NCI-H146 (cell line): ENCODE measurements around the gene NRXN3.
A peak's percentile ranks its signal among the peaks of the same experiment; 100 is the strongest.
"Not testable (repeated sequence)": the region's sequence is repeated elsewhere in the genome, so short reads cannot be mapped to it uniquely, and the experiment has no call there.

Source experiments
- DNase-seq: peaks from one replicate; lab custom pipeline; 2025; lab: John Stamatoyannopoulos, UW

The NRXN3 gene

GRCh38 chr14:79074510-79074909 is 904.3 kb downstream of the NRXN3 start:
- DNase-seq, result no peak

GRCh38 chr14:79076428-79076827 is 906.3 kb downstream of the NRXN3 start:
- DNase-seq, result no peak

- DNase-seq, result peak; percentile 90
Observed at GRCh38 chr14:79077096-79077495, 906.9 kb downstream of the NRXN3 start.

- no peak for DNase-seq
Observed at GRCh38 chr14:79080040-79080439, 909.9 kb downstream of the NRXN3 start.

- no peak for DNase-seq
Observed at GRCh38 chr14:79082883-79083282, 912.7 kb downstream of the NRXN3 start.

- DNase-seq, result no peak
Observed at GRCh38 chr14:79083356-79083755, 913.2 kb downstream of the NRXN3 start.

- no peak for DNase-seq
Observed at GRCh38 chr14:79084861-79085260, 914.7 kb downstream of the NRXN3 start.

GRCh38 chr14:79089576-79089975 is 919.4 kb downstream of the NRXN3 start:
- no peak for DNase-seq

- no peak for DNase-seq
Observed at GRCh38 chr14:79090641-79091180, 920.5 kb downstream of the NRXN3 start.

GRCh38 chr14:79091381-79091963 is 921.3 kb downstream of the NRXN3 start:
- DNase-seq, result peak; percentile 90

GRCh38 chr14:79093531-79093930 is 923.4 kb downstream of the NRXN3 start:
- no peak for DNase-seq

GRCh38 chr14:79094951-79095350 is 924.8 kb downstream of the NRXN3 start:
- no peak for DNase-seq

- no peak for DNase-seq
Observed at GRCh38 chr14:79096811-79097210, 926.6 kb downstream of the NRXN3 start.

GRCh38 chr14:79098324-79098723 is 928.2 kb downstream of the NRXN3 start:
- no peak for DNase-seq

- no peak for DNase-seq
Observed at GRCh38 chr14:79100578-79100977, 930.4 kb downstream of the NRXN3 start.

GRCh38 chr14:79101388-79101787 is 931.2 kb downstream of the NRXN3 start:
- no peak for DNase-seq

GRCh38 chr14:79103764-79104163 is 933.6 kb downstream of the NRXN3 start:
- DNase-seq, result no peak

- DNase-seq, result not testable (repeated sequence)
Observed at GRCh38 chr14:79110564-79110963, 940.4 kb downstream of the NRXN3 start.

- no peak for DNase-seq
Observed at GRCh38 chr14:79111987-79112501, 941.9 kb downstream of the NRXN3 start.

GRCh38 chr14:79117561-79117960 is 947.4 kb downstream of the NRXN3 start:
- no peak for DNase-seq

GRCh38 chr14:79118291-79118690 is 948.1 kb downstream of the NRXN3 start:
- DNase-seq, result no peak

GRCh38 chr14:79134361-79134760 is 964.2 kb downstream of the NRXN3 start:
- DNase-seq, result no peak

GRCh38 chr14:79136071-79137044 is 966.2 kb downstream of the NRXN3 start:
- no peak for DNase-seq
